ENCODE data around the gene TSC22D4.
"Not testable (repeated sequence)": the region's sequence is repeated elsewhere in the genome, so short reads cannot be mapped to it uniquely, and the experiment has no call there.

TSC22D4 gene

GRCh38 chr7:100455206-100455605 is 23.8 kb downstream of the TSC22D4 start:
- no peaks in the 10 kb centered on the region for H3K36me3 ChIP-seq (replicated peaks)
- no peaks in the 10 kb centered on the region for H3K27me3 ChIP-seq (replicated peaks)
- no peak overlapping the region for H3K27ac ChIP-seq
- TF ChIP-seq, protein P1, sequence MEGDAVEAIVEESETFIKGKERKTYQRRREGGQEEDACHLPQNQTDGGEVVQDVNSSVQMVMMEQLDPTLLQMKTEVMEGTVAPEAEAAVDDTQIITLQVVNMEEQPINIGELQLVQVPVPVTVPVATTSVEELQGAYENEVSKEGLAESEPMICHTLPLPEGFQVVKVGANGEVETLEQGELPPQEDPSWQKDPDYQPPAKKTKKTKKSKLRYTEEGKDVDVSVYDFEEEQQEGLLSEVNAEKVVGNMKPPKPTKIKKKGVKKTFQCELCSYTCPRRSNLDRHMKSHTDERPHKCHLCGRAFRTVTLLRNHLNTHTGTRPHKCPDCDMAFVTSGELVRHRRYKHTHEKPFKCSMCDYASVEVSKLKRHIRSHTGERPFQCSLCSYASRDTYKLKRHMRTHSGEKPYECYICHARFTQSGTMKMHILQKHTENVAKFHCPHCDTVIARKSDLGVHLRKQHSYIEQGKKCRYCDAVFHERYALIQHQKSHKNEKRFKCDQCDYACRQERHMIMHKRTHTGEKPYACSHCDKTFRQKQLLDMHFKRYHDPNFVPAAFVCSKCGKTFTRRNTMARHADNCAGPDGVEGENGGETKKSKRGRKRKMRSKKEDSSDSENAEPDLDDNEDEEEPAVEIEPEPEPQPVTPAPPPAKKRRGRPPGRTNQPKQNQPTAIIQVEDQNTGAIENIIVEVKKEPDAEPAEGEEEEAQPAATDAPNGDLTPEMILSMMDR (IDR thresholded peaks at IDR 0.05; ENCODE audit: low read depth, low read length, missing control alignments) = no peak
- in situ Hi-C loops (cut with HindIII; ENCODE audit: low pct_ligation_motif_present, low sequenced_read_pairs) = no loop called here
- DNase-seq = no peak
- H3K4me3 ChIP-seq (ENCODE audit: low read depth, low read length) = no peak overlapping the region

DNA sequence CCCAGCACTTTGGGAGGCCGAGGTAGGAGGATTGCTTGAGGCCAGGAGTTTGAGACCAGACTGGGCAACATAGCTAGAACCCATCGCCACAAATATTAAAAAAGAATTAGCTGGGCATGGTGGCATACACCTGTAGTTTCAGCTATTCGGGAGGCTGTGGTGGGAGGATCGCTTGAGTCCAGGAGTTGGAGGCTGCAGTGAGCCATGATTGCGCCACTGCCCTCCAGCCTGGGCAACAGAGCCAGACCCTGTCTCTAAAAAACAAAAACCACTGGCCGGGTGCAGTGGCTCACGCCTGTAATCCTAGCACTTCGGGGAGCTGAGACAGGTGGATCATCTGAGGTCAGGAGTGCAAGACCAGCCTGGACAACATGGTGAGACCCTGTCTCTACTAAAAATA is 25.2 kb downstream of the TSC22D4 start:
- H3K27ac ChIP-seq; H3K36me3 ChIP-seq (replicated peaks); DNase-seq; H3K27me3 ChIP-seq (replicated peaks); in situ Hi-C loops (cut with HindIII; ENCODE audit: low pct_ligation_motif_present, low sequenced_read_pairs); H3K4me3 ChIP-seq (ENCODE audit: low read depth, low read length): not testable (repeated sequence)

- DNase-seq = no peak
- Histone ChIP-seq H3K36me3 (replicated peaks) (no peaks in the 10 kb centered on the region), H3K27me3 (replicated peaks) (no peaks in the 10 kb centered on the region), H3K27ac (no peak overlapping the region), H3K4me3 (ENCODE audit: low read depth, low read length) (no peak overlapping the region)
- TF ChIP-seq, protein P1 (IDR thresholded peaks at IDR 0.05; ENCODE audit: low read depth, low read length, missing control alignments) = no peak
- in situ Hi-C loops (cut with HindIII; ENCODE audit: low pct_ligation_motif_present, low sequenced_read_pairs) = no loop called here
Measured at GRCh38 chr7:100452513-100452912, 26.5 kb downstream of the TSC22D4 start.

DNA sequence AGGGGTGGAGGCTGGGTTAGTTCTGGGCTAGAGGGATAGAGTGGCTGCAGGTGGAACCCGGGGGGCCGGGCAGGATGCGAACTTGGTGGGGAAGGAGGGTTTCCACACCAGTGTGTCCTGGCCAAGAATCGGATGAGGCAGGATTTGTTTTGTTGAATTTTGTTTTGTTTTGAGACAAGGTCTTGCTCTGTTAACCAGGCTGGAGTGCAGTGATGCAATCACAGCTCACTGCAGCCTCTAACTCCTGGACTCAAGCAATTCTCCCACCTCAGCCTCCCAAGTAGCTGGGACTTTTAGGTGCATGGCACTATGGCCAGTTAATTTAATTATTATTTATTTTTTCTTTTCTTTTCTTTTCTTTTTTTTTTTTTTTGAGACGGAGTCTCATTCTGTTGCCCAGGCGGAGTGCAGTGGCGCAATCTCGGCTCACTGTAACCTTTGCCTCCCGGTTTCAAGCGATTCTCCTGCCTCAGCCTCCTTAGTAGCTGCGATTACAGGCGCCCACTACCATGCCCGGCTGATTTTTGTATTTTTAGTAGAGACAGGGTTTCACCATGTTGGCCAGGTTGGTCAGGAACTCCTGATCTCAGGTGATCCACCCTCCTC is 29.7 kb downstream of the TSC22D4 start:
- TF ChIP-seq, protein P1 (IDR thresholded peaks at IDR 0.05; ENCODE audit: low read depth, low read length, missing control alignments) = no peak
- Histone ChIP-seq H3K27ac (no peak overlapping the region), H3K27me3 (replicated peaks) (no peaks in the 10 kb centered on the region), H3K36me3 (replicated peaks) (no peaks in the 10 kb centered on the region), H3K4me3 (ENCODE audit: low read depth, low read length) (no peak overlapping the region)
- in situ Hi-C loops (cut with HindIII; ENCODE audit: low pct_ligation_motif_present, low sequenced_read_pairs) = no loop called here
- DNase-seq = no peak

DNA sequence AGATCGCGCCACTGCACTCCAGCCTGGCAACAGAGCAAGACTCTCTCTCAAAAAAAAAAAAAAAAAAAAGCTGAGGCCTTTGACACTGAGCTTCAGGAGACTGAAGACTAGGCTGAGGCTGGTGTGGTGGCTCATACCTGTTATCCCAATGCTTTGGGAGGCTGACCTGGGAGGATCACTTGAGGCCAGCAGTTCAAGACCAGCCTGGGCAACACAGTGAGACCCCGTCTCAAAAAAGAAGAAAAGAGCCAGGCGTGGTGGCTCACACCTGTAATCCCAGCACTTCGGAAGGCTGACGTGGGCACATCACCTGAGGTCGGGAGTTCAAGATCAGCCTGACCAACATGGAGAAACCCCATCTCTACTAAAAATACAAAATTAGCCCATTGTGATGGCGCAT is 31.7 kb downstream of the TSC22D4 start:
- H3K27me3 ChIP-seq (replicated peaks); H3K4me3 ChIP-seq (ENCODE audit: low read depth, low read length); H3K27ac ChIP-seq; H3K36me3 ChIP-seq (replicated peaks); DNase-seq; in situ Hi-C loops (cut with HindIII; ENCODE audit: low pct_ligation_motif_present, low sequenced_read_pairs): not testable (repeated sequence)

GRCh38 chr7:100446040-100446439 is 33.0 kb downstream of the TSC22D4 start:
- H3K27ac ChIP-seq = no peak overlapping the region
- TF ChIP-seq, protein P1 (IDR thresholded peaks at IDR 0.05; ENCODE audit: low read depth, low read length, missing control alignments) = no peak
- H3K27me3 ChIP-seq (replicated peaks) = no peaks in the 10 kb centered on the region
- H3K36me3 ChIP-seq (replicated peaks) = no peaks in the 10 kb centered on the region
- in situ Hi-C loops (cut with HindIII; ENCODE audit: low pct_ligation_motif_present, low sequenced_read_pairs) = no loop called here
- DNase-seq = no peak
- no peak overlapping the region for H3K4me3 ChIP-seq (ENCODE audit: low read depth, low read length)
